ENCODE measurements around the gene LNPEP.

- TF ChIP-seq CTCF (IDR thresholded peaks at IDR 0.05 in 2 of 3, conservative IDR thresholded peaks at IDR 0.05 in 1 of 3; ENCODE audit: control insufficient read depth in 2 of 3, extremely low read depth in 1 of 3, insufficient read depth in 1 of 3, low read depth in 3 of 3, low read length in 3 of 3) (no peak), JUND (IDR thresholded peaks at IDR 0.05; ENCODE audit: low read depth, low read length) (no peak), RFX5 (IDR thresholded peaks at IDR 0.05; ENCODE audit: low read depth, low read length) (no peak), POLR2AphosphoS5 (IDR thresholded peaks at IDR 0.05; ENCODE audit: low read length) (no peak), REST (IDR thresholded peaks at IDR 0.05; ENCODE audit: low read depth, low read length) (no peak), POLR2AphosphoS2 (IDR thresholded peaks at IDR 0.05; ENCODE audit: low read depth, low read length) (no peak), PAX8 (IDR thresholded peaks at IDR 0.05) (no peak), SUPT20H (IDR thresholded peaks at IDR 0.05; ENCODE audit: borderline replicate concordance, control insufficient read depth, low read depth, low read length) (no peak), NRF1 (conservative IDR thresholded peaks at IDR 0.05; ENCODE audit: low read depth, low read length) (no peak)
Measured at GRCh38 chr5:97067296-97067850, 131.5 kb downstream of the LNPEP start.

Measured in GM12878 (cell line).